Activated CD8-positive, alpha-beta memory T cell treated with anti-CD3 and anti-CD28 coated beads for 48 hours (primary cell): ENCODE data around the gene ENPP7.

Experiments
- DNase-seq, 3 experiments: peaks; one replicate each; pipeline ENCODE4 v3.0.0-alpha.2; 2020; ENCODE audit warnings: low read depth in 2 of 3, low spot score in 2 of 3

The ENPP7 gene

GRCh38 chr17:79730769-79731483, at the start of gene ENPP7:
ENPP7 (plus strand) TSS chr17:79730943; CDS start chr17:79731140, 197 bp downstream.
- no peak for DNase-seq

- DNase-seq, result no peak
Observed at GRCh38 chr17:79681101-79681621, 49.6 kb upstream of the ENPP7 start.

GRCh38 chr17:79681628-79682261, 49.0 kb upstream of the ENPP7 start:
- no peak for DNase-seq

GRCh38 chr17:79683365-79683764, 47.4 kb upstream of the ENPP7 start:
- DNase-seq, result no peak

GRCh38 chr17:79684132-79684985, 46.4 kb upstream of the ENPP7 start:
- DNase-seq, result no peak

- DNase-seq, result no peak
Observed at GRCh38 chr17:79685121-79685520, 45.6 kb upstream of the ENPP7 start.

GRCh38 chr17:79686476-79686875, 44.3 kb upstream of the ENPP7 start:
- no peak for DNase-seq

GRCh38 chr17:79690466-79690865, 40.3 kb upstream of the ENPP7 start:
- no peak for DNase-seq

- no peak for DNase-seq
Observed at GRCh38 chr17:79690988-79691836, 39.5 kb upstream of the ENPP7 start.

- DNase-seq, result no peak
Observed at GRCh38 chr17:79691931-79692330, 38.8 kb upstream of the ENPP7 start.

- DNase-seq, result no peak
Observed at GRCh38 chr17:79693419-79693818, 37.3 kb upstream of the ENPP7 start.

- DNase-seq, result no peak
Observed at GRCh38 chr17:79695293-79695790, 35.4 kb upstream of the ENPP7 start.

- no peak for DNase-seq
Observed at GRCh38 chr17:79695797-79696609, 34.7 kb upstream of the ENPP7 start.

- DNase-seq, result no peak
Observed at GRCh38 chr17:79696610-79696982, 34.1 kb upstream of the ENPP7 start.

GRCh38 chr17:79698146-79698846, 32.4 kb upstream of the ENPP7 start:
- DNase-seq, result no peak

GRCh38 chr17:79699386-79700036, 31.2 kb upstream of the ENPP7 start:
- DNase-seq, result no peak

GRCh38 chr17:79700592-79700991, 30.2 kb upstream of the ENPP7 start:
- no peak for DNase-seq

- DNase-seq, result no peak
Observed at GRCh38 chr17:79702034-79702433, 28.7 kb upstream of the ENPP7 start.
